Right hindlimb (tissue), 1 donor: ENCODE results near the gene UBR4.

Experiments
- DNase-seq: peaks from one replicate; pipeline ENCODE4 v3.0.0-alpha.2; 2018

Gene UBR4

DNA sequence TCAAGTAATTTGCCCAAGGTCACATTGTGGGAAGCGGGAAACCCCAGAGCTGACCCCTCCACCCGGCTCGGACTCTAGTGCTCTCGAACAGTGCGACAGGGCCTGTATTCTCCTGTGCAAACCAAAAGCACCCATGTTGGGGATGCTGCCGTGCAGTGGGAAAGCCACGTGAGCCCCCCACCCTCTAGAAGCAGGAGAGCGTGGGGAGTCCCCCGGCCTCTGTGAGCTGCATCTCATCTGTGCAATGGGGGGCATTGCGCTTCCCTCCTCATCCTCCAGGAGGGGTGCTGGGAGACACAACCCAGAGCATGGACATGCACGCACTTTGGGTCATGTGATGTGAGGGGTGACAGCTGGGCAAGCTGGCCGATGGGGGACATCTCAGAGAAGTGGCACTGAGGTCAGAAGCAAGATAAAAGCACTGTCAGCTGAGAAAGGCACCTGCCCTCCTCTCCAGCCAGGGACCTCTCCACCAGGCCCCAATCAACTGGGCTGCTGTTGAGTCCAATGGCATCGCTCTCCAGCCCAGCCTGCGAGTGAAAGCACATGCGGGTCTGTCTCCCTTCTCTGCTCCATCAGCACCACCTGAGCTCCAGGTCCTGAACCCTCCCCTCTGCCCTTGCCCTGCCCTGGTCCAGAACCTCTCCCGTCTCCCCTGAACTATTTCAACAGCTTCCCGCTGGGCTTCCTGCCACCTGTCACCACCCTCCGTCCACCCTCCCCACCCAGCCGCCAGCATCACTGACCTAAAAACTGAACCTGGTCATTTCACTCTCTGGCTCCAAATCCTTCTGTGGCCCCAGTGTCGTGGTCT is 177.2 kb downstream of the UBR4 start:
- no peak for DNase-seq

- DNase-seq, result no peak
These were observed 177.7 kb downstream of the UBR4 start for GRCh38 chr1:19032413-19032695.

DNA sequence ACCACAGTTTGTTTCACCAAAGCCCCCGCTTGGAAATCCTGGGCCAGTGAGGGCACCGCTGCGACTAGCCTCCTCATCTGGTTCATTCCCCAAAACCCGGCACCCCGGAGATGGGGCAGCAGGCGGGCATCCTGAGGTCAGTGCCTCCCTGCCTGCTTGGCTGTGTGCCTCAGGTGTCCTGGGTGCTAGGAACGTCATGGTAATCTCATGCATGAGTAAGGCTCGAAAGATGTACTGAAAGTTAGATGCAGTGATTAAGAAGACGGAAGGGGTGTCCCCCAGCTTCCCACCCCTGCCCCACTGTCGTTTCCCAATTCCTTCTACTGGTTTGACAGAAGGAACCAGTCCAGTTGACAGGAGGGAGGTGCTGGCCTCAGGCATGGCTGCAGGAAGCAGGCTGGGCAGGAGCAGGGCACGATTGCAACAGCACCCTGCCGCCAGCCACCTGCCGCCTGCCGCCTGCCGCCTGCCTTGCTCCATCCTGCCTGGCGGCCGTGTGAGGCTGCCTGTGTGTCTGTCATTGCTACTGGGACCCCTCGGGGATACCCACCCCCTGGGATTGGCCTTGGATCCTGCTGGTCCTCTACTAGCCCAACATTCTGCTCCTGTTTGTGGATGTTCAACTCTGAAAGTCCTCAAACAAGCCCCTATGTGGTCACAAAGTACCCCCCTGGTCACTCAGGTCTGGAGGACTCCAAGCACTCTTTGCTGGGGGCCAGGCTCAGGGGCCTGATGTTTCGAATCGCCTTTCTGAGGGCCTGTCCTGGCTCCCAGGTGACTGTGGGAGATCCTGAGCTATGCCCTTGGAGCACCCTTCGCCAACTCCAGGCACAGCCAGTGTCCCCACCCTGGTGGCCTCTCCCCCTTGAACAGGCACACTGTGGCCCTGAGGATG is 180.6 kb downstream of the UBR4 start:
- no peak for DNase-seq

DNA sequence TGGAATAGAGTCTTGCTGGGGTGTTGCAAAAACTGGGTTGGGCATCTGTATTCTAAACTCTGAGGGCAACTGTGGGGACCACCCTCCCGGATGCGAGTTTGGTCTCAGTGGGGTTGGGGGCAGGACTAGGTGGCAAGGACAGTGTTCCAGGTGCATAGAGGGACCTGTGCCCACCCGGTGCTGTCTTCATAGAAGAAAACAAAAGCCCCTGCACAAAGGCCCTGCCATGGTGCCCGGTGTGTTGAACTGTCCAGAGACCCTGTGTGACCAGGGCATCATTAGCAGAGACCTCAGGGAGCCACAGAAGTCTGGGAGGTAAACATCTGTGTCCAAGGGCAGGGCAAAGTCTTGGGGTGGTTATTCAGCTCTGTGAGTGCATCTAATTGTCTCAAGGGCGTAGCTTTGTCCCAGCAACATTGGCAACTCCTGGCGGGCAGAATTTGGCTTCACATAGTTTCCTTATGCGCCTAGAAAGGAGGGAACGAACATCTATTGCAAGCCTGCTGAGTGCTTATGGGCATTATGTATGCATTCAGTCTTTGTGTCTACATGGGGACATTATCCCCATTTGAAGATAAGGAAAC is 181.4 kb downstream of the UBR4 start:
- no peak for DNase-seq

GRCh38 chr1:19028110-19028509 is 182.0 kb downstream of the UBR4 start:
- DNase-seq, result no peak
